Measurements from ENCODE around the gene ANXA3.
"Not testable (repeated sequence)": the region's sequence is repeated elsewhere in the genome, so short reads cannot be mapped to it uniquely, and the experiment has no call there.

DNA sequence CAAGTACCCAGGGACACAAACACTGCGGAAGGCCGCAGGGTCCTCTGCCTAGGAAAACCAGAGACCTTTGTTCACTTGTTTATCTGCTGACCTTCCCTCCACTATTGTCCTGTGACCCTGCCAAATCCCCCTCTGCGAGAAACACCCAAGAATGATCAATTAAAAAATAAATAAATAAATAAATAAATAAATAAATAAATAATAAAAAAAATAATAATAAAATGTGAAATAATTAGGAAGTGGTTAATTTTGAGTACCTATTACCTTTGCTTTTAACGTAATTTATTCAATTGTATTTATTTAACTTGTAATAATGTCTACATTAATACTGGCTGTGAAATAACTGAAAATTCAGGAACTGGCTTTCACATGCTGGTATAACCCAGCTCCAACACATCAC, 2.7 kb upstream of the ANXA3 start:
- not testable (repeated sequence) for TF ChIP-seq EP300 (conservative IDR thresholded peaks at IDR 0.05; ENCODE audit: poor library complexity, severe bottlenecking); EZH2 (IDR thresholded peaks at IDR 0.05; ENCODE audit: borderline replicate concordance, insufficient read depth, low read length, poor library complexity, severe bottlenecking); TAF1 (IDR thresholded peaks at IDR 0.05; ENCODE audit: low read depth)
- TF ChIP-seq, protein P1, sequence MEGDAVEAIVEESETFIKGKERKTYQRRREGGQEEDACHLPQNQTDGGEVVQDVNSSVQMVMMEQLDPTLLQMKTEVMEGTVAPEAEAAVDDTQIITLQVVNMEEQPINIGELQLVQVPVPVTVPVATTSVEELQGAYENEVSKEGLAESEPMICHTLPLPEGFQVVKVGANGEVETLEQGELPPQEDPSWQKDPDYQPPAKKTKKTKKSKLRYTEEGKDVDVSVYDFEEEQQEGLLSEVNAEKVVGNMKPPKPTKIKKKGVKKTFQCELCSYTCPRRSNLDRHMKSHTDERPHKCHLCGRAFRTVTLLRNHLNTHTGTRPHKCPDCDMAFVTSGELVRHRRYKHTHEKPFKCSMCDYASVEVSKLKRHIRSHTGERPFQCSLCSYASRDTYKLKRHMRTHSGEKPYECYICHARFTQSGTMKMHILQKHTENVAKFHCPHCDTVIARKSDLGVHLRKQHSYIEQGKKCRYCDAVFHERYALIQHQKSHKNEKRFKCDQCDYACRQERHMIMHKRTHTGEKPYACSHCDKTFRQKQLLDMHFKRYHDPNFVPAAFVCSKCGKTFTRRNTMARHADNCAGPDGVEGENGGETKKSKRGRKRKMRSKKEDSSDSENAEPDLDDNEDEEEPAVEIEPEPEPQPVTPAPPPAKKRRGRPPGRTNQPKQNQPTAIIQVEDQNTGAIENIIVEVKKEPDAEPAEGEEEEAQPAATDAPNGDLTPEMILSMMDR (IDR thresholded peaks at IDR 0.05; ENCODE audit: poor library complexity, severe bottlenecking), result not testable (repeated sequence)

All from neural cell (in vitro differentiated cells).